Lung (tissue), 12 donors: ENCODE measurements around the gene ZNF334. TPM values are rescaled to one million over a fixed set of nuclear protein-coding genes. Genes with fewer than 3 reads are reported as not detected.

Experiments used
- ATAC-seq: fragments of 200-7000 bp; cut with Tn5 transposase; one replicate; pipeline ENCODE4 v1.9.1; 2020; ENCODE audit warnings: moderate number of reproducible peaks; ENCODE audit not compliant: insufficient read depth, low FRiP score
- DNase-seq, 3 donors: peaks; one replicate each; pipeline ENCODE4 v3.0.0-alpha.2; 2013 to 2017
- H3K27ac ChIP-seq, 2 donors: one replicate each; pipeline ENCODE4 v1.5.1; 2013; ENCODE audit warnings: mild to moderate bottlenecking in 2 of 2, moderate library complexity in 2 of 2, control low read depth in 1 of 2, inconsistent platforms in 1 of 2, low read depth in 1 of 2, low read length in 1 of 2
- H3K27me3 ChIP-seq, 3 donors: one replicate each; pipeline ENCODE4 v1.5.1; 2013; ENCODE audit warnings: low read length in 2 of 3; ENCODE audit not compliant: control insufficient read depth in 3 of 3, insufficient read depth in 3 of 3
- H3K36me3 ChIP-seq, 4 donors: one replicate each; pipeline ENCODE4 v1.5.1; 2013; ENCODE audit warnings: low read length in 4 of 4, mild to moderate bottlenecking in 1 of 4, moderate library complexity in 1 of 4; ENCODE audit not compliant: control insufficient read depth in 4 of 4, insufficient read depth in 4 of 4
- H3K4me1 ChIP-seq, 5 donors: one replicate each; pipeline ENCODE4 v1.5.1; 2013; ENCODE audit warnings: low read length in 5 of 5, mild to moderate bottlenecking in 2 of 5, moderate library complexity in 1 of 5; ENCODE audit not compliant: control insufficient read depth in 5 of 5, insufficient read depth in 5 of 5
- H3K4me3 ChIP-seq: one replicate; pipeline ENCODE4 v1.5.1; 2013; ENCODE audit warnings: mild to moderate bottlenecking, control low read depth, moderate library complexity
- H3K9ac ChIP-seq, 2 donors: one replicate each; pipeline ENCODE4 v1.5.1; 2013; ENCODE audit warnings: low read length in 2 of 2, control low read depth in 1 of 2; ENCODE audit not compliant: insufficient read depth in 1 of 2
- H3K9me3 ChIP-seq, 4 donors: one replicate each; pipeline ENCODE4 v1.5.1; 2013; ENCODE audit warnings: low read length in 3 of 4, mild to moderate bottlenecking in 1 of 4, moderate library complexity in 1 of 4; ENCODE audit not compliant: control insufficient read depth in 4 of 4, insufficient read depth in 3 of 4
- WGBS, 2 donors: extraction: QIAGEN DNeasy Blood & Tissue Kit; methylation state at CpG; one replicate each; pipeline ENCODE4 v1.1.7; 2013; 5-methylcytosine and 5-hydroxymethylcytosine counted together
- polyA plus RNA-seq, 2 donors: library from polyadenylated mRNA; stranded (reverse); fragments of 200-250 nt; gene quantifications; one replicate each; pipeline ENCODE4 v1.2.1, GENCODE V29; 2013
- total RNA-seq, 2 donors: library from RNA; depleted of rRNA in 1 of 2; stranded (reverse); fragments of >200 nt in 1 of 2; gene quantifications; one replicate each; pipeline ENCODE4 v1.2.1, GENCODE V29; 2014 to 2021
- TF ChIP-seq, protein P1 (sequence below): IDR thresholded peaks from 2 replicates; pipeline ENCODE4 v1.5.1; 2012; ENCODE audit warnings: mild to moderate bottlenecking; ENCODE audit errors: control extremely low read depth, extremely low read depth
- donor health status: control.
- donor health status: control.
- donor health status: Bipolar disorder and iron deficiency.
- donor health status: healthy.
- donor health status: DM: yes; HTN: yes; CAD: no.

Gene ZNF334
- total and polyA plus RNA-seq, 4 donors = 1.4 to 25.3 (median 5.3) TPM

DNA sequence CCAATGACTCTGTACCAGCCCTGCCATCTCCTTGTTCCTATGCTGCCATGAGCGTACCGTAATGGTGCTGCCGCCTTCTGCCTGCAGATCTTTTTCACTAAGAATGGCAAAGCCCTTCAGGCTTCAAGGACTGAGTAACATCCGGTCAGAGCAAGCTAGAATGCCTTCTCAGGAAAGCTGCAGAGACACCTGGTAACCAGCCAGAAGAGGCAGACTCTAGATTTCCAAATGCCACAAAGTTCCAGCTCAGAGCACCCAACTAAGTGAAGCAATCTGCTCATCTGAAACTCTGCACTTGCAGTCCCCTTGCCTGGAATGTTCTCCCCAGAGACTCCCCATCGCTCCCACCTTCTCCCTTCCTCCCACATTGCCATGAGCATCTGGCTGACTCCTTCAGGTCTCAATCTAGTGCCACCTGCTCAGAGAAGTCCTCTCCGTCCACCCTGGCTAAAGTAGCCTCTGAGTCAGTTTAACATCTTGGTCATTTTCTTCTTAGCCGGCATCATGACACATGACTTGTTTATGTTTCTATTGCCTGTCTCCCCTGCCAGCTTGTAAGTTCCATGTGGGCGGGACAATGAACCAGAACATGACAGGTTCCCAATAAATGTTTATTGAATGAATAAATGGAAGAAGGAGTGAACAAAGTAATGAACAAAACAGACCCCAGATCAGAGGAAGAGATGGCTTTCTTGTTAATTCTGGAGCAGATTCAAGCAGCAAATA is 44.0 kb upstream of the ZNF334 start:
- no peak overlapping the region for H3K27ac ChIP-seq
- no peak overlapping the region for H3K4me3 ChIP-seq
- DNase-seq = peak in 2 of 3 donors; percentile 5 to 35
- TF ChIP-seq, protein P1, sequence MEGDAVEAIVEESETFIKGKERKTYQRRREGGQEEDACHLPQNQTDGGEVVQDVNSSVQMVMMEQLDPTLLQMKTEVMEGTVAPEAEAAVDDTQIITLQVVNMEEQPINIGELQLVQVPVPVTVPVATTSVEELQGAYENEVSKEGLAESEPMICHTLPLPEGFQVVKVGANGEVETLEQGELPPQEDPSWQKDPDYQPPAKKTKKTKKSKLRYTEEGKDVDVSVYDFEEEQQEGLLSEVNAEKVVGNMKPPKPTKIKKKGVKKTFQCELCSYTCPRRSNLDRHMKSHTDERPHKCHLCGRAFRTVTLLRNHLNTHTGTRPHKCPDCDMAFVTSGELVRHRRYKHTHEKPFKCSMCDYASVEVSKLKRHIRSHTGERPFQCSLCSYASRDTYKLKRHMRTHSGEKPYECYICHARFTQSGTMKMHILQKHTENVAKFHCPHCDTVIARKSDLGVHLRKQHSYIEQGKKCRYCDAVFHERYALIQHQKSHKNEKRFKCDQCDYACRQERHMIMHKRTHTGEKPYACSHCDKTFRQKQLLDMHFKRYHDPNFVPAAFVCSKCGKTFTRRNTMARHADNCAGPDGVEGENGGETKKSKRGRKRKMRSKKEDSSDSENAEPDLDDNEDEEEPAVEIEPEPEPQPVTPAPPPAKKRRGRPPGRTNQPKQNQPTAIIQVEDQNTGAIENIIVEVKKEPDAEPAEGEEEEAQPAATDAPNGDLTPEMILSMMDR = no peak
- WGBS, 2 donors = 58 to 76% methylated on average over 8 of the region's 8 CpGs
- no peak overlapping the region for H3K9ac ChIP-seq
- no peaks in the 10 kb centered on the region for H3K27me3 ChIP-seq
- peaks cover 0 to 8% (median 0%) of the 10 kb centered on the region in 5 donors for H3K4me1 ChIP-seq
- H3K9me3 ChIP-seq = no peaks in the 10 kb centered on the region
- H3K36me3 ChIP-seq = no peaks in the 10 kb centered on the region
- ATAC-seq = no peak

DNA sequence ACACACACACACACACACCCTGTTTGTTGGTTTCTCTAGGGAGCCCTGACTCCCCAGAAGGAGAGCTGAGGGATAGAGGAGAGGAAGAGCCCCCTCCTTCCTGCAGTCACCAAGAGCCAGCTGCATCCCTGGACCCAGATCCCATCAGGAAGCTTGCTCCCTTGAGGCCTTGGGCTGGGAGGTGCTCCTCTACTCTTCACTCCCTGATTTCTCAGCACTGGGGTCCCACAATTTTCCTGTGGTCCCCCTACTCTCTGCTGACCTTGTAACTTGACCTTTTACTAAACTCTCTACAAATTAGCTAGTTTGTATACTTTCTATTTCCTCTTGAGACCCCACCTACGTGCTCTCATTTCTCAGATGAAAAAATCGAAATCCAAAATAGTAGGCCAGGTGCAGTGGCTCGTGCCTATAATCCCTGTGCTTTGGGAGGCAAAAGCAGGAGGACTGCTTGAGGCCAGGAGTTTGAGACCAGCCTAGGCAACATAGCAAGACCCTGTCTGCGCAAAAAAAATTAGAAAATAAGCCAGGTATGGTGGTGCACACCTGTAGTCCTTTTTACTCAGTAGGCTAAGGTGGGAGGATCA is 42.1 kb upstream of the ZNF334 start:
- Histone ChIP-seq H3K36me3 (no peaks in the 10 kb centered on the region), H3K27me3 (no peaks in the 10 kb centered on the region), H3K4me1 (no peaks in the 10 kb centered on the region), H3K9ac (no peak overlapping the region), H3K9me3 (no peaks in the 10 kb centered on the region), H3K4me3 (no peak overlapping the region), H3K27ac (no peak overlapping the region)
- 82 to 94% methylated on average over 4 of the region's 4 CpGs for WGBS, 2 donors
- DNase-seq (no peak), ATAC-seq (no peak)
- TF ChIP-seq, protein P1 = no peak

DNA sequence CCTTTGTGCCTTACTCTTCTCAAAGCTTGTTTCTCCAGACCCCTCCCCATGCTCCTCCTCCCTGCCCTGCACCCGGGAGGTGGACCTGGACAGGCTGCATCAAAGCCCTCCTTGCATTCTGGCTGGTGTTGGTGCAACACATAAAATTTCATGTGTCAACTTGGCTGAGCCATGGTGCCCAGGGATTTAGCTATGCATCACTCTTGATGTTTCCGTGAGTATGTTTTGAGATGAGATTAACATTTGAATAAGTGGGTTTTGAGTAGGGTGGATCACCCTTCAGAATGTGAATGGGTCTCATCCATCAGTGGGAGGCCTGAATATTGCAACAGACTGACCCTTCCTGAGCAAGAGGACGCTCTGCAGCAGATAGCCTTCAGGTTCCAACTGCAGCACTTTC is 41.5 kb upstream of the ZNF334 start:
- WGBS, 2 donors = 68 to 72% methylated on average over 3 of the region's 3 CpGs
- no peak for DNase-seq
- Histone ChIP-seq H3K36me3 (no peaks in the 10 kb centered on the region), H3K9ac (no peak overlapping the region), H3K27ac (no peak overlapping the region), H3K9me3 (no peaks in the 10 kb centered on the region), H3K4me1 (no peaks in the 10 kb centered on the region), H3K27me3 (no peaks in the 10 kb centered on the region), H3K4me3 (no peak overlapping the region)
- TF ChIP-seq, protein P1 = no peak
- no peak for ATAC-seq
